Measurements from ENCODE around the gene PLCL2. TPM values are rescaled to one million over a fixed set of nuclear protein-coding genes. Genes with fewer than 3 reads are reported as not detected.

PLCL2 gene
- polyA plus RNA-seq, 2 of the 4 experiments (the other 2 are of a cell fraction) = 2.1 to 3.0 TPM

GRCh38 chr3:16940769-16941700 lies 56.3 kb downstream of the PLCL2 start:
- H3K27ac ChIP-seq = no peak overlapping the region
- POLR2A ChIA-PET = no interaction called here
- no peak overlapping the region for H3K4me2 ChIP-seq
- WGBS (ENCODE audit: missing lambda C conversion rate) = 90% methylated on average over 7 of the region's 7 CpGs
- no peak for ATAC-seq
- H3K4me1 ChIP-seq = no peaks in the 10 kb centered on the region
- TF ChIP-seq JUN (IDR thresholded peaks at IDR 0.05) (no peak), RAD21 (conservative IDR thresholded peaks at IDR 0.05 in 1 of 2, IDR thresholded peaks at IDR 0.05 in 1 of 2) (no peak), CHD4 (IDR thresholded peaks at IDR 0.05; ENCODE audit: borderline replicate concordance) (no peak), HEYL (CRISPR knock-in tag; IDR thresholded peaks at IDR 0.05) (no peak), USF2 (IDR thresholded peaks at IDR 0.05) (no peak), ZC3H11A (IDR thresholded peaks at IDR 0.05) (no peak), ZSCAN20 (CRISPR knock-in tag; IDR thresholded peaks at IDR 0.05) (no peak), RARB (CRISPR knock-in tag; IDR thresholded peaks at IDR 0.05) (no peak), EHMT2 (IDR thresholded peaks at IDR 0.05; ENCODE audit: low read depth) (no peak), TFCP2L1 (CRISPR knock-in tag; IDR thresholded peaks at IDR 0.05) (no peak), EHF (CRISPR knock-in tag; IDR thresholded peaks at IDR 0.05) (no peak), POLR2A (IDR thresholded peaks at IDR 0.05; ENCODE audit: low read length) (no peak), CBX8 (IDR thresholded peaks at IDR 0.05) (no peak), BHLHE40 (IDR thresholded peaks at IDR 0.05; ENCODE audit: low read depth, low read length) (no peak), ATOH8 (CRISPR knock-in tag; IDR thresholded peaks at IDR 0.05; ENCODE audit: low read depth) (no peak), CTCF (IDR thresholded peaks at IDR 0.05) (no peak), MYC (IDR thresholded peaks at IDR 0.05; ENCODE audit: borderline replicate concordance, low read length) (no peak)
- TF ChIP-seq, protein P1, sequence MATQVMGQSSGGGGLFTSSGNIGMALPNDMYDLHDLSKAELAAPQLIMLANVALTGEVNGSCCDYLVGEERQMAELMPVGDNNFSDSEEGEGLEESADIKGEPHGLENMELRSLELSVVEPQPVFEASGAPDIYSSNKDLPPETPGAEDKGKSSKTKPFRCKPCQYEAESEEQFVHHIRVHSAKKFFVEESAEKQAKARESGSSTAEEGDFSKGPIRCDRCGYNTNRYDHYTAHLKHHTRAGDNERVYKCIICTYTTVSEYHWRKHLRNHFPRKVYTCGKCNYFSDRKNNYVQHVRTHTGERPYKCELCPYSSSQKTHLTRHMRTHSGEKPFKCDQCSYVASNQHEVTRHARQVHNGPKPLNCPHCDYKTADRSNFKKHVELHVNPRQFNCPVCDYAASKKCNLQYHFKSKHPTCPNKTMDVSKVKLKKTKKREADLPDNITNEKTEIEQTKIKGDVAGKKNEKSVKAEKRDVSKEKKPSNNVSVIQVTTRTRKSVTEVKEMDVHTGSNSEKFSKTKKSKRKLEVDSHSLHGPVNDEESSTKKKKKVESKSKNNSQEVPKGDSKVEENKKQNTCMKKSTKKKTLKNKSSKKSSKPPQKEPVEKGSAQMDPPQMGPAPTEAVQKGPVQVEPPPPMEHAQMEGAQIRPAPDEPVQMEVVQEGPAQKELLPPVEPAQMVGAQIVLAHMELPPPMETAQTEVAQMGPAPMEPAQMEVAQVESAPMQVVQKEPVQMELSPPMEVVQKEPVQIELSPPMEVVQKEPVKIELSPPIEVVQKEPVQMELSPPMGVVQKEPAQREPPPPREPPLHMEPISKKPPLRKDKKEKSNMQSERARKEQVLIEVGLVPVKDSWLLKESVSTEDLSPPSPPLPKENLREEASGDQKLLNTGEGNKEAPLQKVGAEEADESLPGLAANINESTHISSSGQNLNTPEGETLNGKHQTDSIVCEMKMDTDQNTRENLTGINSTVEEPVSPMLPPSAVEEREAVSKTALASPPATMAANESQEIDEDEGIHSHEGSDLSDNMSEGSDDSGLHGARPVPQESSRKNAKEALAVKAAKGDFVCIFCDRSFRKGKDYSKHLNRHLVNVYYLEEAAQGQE (IDR thresholded peaks at IDR 0.05) = no peak
- DNase-seq (ENCODE audit: low read depth in 1 of 2, low spot score in 1 of 2) = no peak
- CTCF ChIA-PET = no interaction called here
- no peak for FAIRE-seq
- H3K9me3 ChIP-seq = no peaks in the 10 kb centered on the region
- no peak overlapping the region for H3K4me3 ChIP-seq

GRCh38 chr3:16942955-16943354 lies 58.2 kb downstream of the PLCL2 start:
- no peak for TF ChIP-seq RNF2 (IDR thresholded peaks at IDR 0.05; ENCODE audit: borderline replicate concordance, low read depth)
- no peak for TF ChIP-seq NR3C1 (IDR thresholded peaks at IDR 0.05)
- no peak for TF ChIP-seq ESRRA (IDR thresholded peaks at IDR 0.05; ENCODE audit: borderline replicate concordance, low read length)
- TF ChIP-seq FOSL2 (IDR thresholded peaks at IDR 0.05) = no peak
- no peak for TF ChIP-seq FOSL2 (CRISPR knock-in tag; IDR thresholded peaks at IDR 0.05)
- TF ChIP-seq MAX (IDR thresholded peaks at IDR 0.05) = no peak
- TF ChIP-seq TFCP2L1 (CRISPR knock-in tag; IDR thresholded peaks at IDR 0.05) = no peak
- no peak for TF ChIP-seq USF2 (IDR thresholded peaks at IDR 0.05)
- no peak for TF ChIP-seq FOSB (CRISPR knock-in tag; IDR thresholded peaks at IDR 0.05)
- no peak for TF ChIP-seq GATA3 (IDR thresholded peaks at IDR 0.05; ENCODE audit: borderline replicate concordance)
- TF ChIP-seq EP300 (IDR thresholded peaks at IDR 0.05) = no peak
- TF ChIP-seq ZSCAN20 (CRISPR knock-in tag; IDR thresholded peaks at IDR 0.05) = no peak
- no peak for TF ChIP-seq ATOH8 (CRISPR knock-in tag; IDR thresholded peaks at IDR 0.05; ENCODE audit: low read depth)
- no peak for TF ChIP-seq ZNF302 (CRISPR knock-in tag; IDR thresholded peaks at IDR 0.05)
- Histone ChIP-seq H3K27ac (no peak overlapping the region), H3K4me2 (no peak overlapping the region), H3K4me3 (no peak overlapping the region), H3K9me3 (no peaks in the 10 kb centered on the region), H3K4me1 (no peaks in the 10 kb centered on the region)
- DNase-seq (ENCODE audit: low read depth in 1 of 2, low spot score in 1 of 2) (no peak), FAIRE-seq (no peak), ATAC-seq (no peak)
- ChIA-PET CTCF (interaction anchor here (0.6 kb wide), 1 partner anchor 165 kb away, joined by 4 read pairs; no protein-coding TSS in a partner anchor), POLR2A (no interaction called here)
- WGBS (ENCODE audit: missing lambda C conversion rate) = 26% methylated on average over 1 of the region's 1 CpG
